ENCODE measurements around the gene CHN2. TPM values are rescaled to one million over a fixed set of nuclear protein-coding genes. Genes with fewer than 3 reads are reported as not detected.
A peak's percentile ranks its signal among the peaks of the same experiment; 100 is the strongest.

The CHN2 gene
- total RNA-seq, 1 donor from 2014 or later = 0.64 TPM

GRCh38 chr7:29483219-29484104, 288.9 kb downstream of the CHN2 start:
- DNase-seq (ENCODE audit: extremely low spot score, unreplicated experiment) = no peak
- Mint-ChIP-seq H3K36me3 (ENCODE audit: unreplicated experiment) (no peaks in the 10 kb centered on the region), H3K4me3 (ENCODE audit: unreplicated experiment) (no peak overlapping the region), H3K4me1 (ENCODE audit: unreplicated experiment) (peaks cover 18% of the 10 kb centered on the region), H3K9me3 (ENCODE audit: unreplicated experiment) (no peaks in the 10 kb centered on the region), H3K27ac (ENCODE audit: unreplicated experiment) (peak overlapping the region; percentile 34), H3K27me3 (ENCODE audit: unreplicated experiment) (peaks cover 2% of the 10 kb centered on the region)
- TF ChIP-seq CTCF (IDR thresholded peaks at IDR 0.05) = no peak

- H3K4me3 Mint-ChIP-seq (ENCODE audit: unreplicated experiment) = no peak overlapping the region
- DNase-seq (ENCODE audit: extremely low spot score, unreplicated experiment) = no peak
- no peak for TF ChIP-seq CTCF (IDR thresholded peaks at IDR 0.05)
- H3K9me3 Mint-ChIP-seq (ENCODE audit: unreplicated experiment) = no peaks in the 10 kb centered on the region
- peaks cover 26% of the 10 kb centered on the region for H3K4me1 Mint-ChIP-seq (ENCODE audit: unreplicated experiment)
- peaks cover 2% of the 10 kb centered on the region for H3K27me3 Mint-ChIP-seq (ENCODE audit: unreplicated experiment)
- H3K36me3 Mint-ChIP-seq (ENCODE audit: unreplicated experiment) = no peaks in the 10 kb centered on the region
- no peak overlapping the region for H3K27ac Mint-ChIP-seq (ENCODE audit: unreplicated experiment)
These were observed 289.7 kb downstream of the CHN2 start for GRCh38 chr7:29484280-29484679.

DNA sequence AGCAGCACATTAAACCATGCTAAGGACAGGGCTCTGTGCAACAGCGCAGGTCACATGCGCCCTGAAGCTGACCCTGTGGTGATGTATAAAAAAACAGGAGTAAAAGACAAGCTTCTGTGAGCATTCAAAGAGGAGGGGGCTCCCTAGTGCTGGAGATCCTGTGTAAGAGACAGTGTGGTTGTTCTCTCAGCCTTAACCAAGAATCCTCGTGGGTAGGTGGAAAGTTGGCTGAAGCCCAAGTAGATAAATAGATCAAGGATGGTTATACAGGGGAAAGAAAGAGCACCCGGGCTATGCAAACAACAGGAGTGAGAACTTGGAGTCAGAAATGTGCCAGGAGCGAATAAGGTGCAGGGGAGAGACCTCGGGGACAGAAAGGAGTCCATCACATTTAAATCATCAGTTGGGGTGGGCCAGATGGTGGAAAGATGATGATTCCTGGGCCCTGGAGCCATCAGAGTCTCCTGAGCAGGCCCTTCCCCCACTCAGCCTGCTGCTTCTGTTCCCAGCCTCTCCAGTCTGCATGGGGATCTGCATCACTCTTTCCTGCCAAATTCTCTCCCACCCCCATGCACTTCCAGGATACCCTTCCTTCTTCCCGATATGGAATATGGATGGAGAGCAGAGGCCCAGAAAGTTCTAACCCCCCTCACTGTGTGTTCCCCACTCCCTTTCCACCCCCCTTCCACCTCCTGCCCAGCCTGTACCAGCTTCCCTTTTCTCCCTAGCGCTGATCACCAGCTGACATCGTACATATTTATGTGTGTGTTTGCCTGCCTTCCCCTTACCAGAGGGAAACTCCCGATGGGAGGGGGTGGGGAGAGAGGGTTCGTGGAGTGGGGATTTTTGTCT, 291.0 kb downstream of the CHN2 start:
- H3K36me3 Mint-ChIP-seq (ENCODE audit: unreplicated experiment) = no peaks in the 10 kb centered on the region
- peaks cover 36% of the 10 kb centered on the region for H3K4me1 Mint-ChIP-seq (ENCODE audit: unreplicated experiment)
- no peak overlapping the region for H3K27ac Mint-ChIP-seq (ENCODE audit: unreplicated experiment)
- DNase-seq (ENCODE audit: extremely low spot score, unreplicated experiment) = no peak
- H3K9me3 Mint-ChIP-seq (ENCODE audit: unreplicated experiment) = no peaks in the 10 kb centered on the region
- TF ChIP-seq CTCF (IDR thresholded peaks at IDR 0.05) = no peak
- H3K4me3 Mint-ChIP-seq (ENCODE audit: unreplicated experiment) = no peak overlapping the region
- H3K27me3 Mint-ChIP-seq (ENCODE audit: unreplicated experiment) = peaks cover 2% of the 10 kb centered on the region

GRCh38 chr7:29486191-29486700, 291.7 kb downstream of the CHN2 start:
- Mint-ChIP-seq H3K36me3 (ENCODE audit: unreplicated experiment) (no peaks in the 10 kb centered on the region), H3K4me3 (ENCODE audit: unreplicated experiment) (no peak overlapping the region), H3K9me3 (ENCODE audit: unreplicated experiment) (no peaks in the 10 kb centered on the region), H3K27ac (ENCODE audit: unreplicated experiment) (no peak overlapping the region), H3K27me3 (ENCODE audit: unreplicated experiment) (no peaks in the 10 kb centered on the region), H3K4me1 (ENCODE audit: unreplicated experiment) (peaks cover 36% of the 10 kb centered on the region)
- DNase-seq (ENCODE audit: extremely low spot score, unreplicated experiment) = no peak
- no peak for TF ChIP-seq CTCF (IDR thresholded peaks at IDR 0.05)

GRCh38 chr7:29487424-29487823, 292.8 kb downstream of the CHN2 start:
- Mint-ChIP-seq H3K4me1 (ENCODE audit: unreplicated experiment) (peaks cover 36% of the 10 kb centered on the region), H3K4me3 (ENCODE audit: unreplicated experiment) (no peak overlapping the region), H3K27ac (ENCODE audit: unreplicated experiment) (no peak overlapping the region), H3K36me3 (ENCODE audit: unreplicated experiment) (no peaks in the 10 kb centered on the region), H3K9me3 (ENCODE audit: unreplicated experiment) (no peaks in the 10 kb centered on the region), H3K27me3 (ENCODE audit: unreplicated experiment) (no peaks in the 10 kb centered on the region)
- no peak for TF ChIP-seq CTCF (IDR thresholded peaks at IDR 0.05)
- DNase-seq (ENCODE audit: extremely low spot score, unreplicated experiment) = no peak

Measured in osteocyte (in vitro differentiated cells).